Activated CD8-positive, alpha-beta T cell treated with anti-CD3 and anti-CD28 coated beads for 36 hours (primary cell): Measurements from ENCODE around the gene SIL1. TPM values are rescaled to one million over a fixed set of nuclear protein-coding genes. Genes with fewer than 3 reads are reported as not detected.
"Not testable (repeated sequence)": the region's sequence is repeated elsewhere in the genome, so short reads cannot be mapped to it uniquely, and the experiment has no call there.

Source experiments
- ATAC-seq: fragments of 200-7000 bp; cut with Tn5 transposase; one replicate; pipeline ENCODE4 v1.10.0; 2021; ENCODE audit warnings: mild to moderate bottlenecking, moderate library complexity
- CTCF ChIA-PET: fragments of 350-600 bp; sonication (Branson Sonifier 250); formaldehyde crosslinking; loops from one replicate; lab custom pipeline; 2021; ENCODE audit warnings: antibody characterized with exemption; lab: Charles Lee
- POLR2A ChIA-PET: fragments of 350-600 bp; sonication (Branson Sonifier 250); formaldehyde crosslinking; loops from one replicate; lab custom pipeline; 2021; ENCODE audit warnings: antibody characterized with exemption; lab: Charles Lee
- DNase-seq: peaks from one replicate; pipeline ENCODE4 v3.0.0-alpha.2; 2020
- H3K27ac Mint-ChIP-seq: one replicate; pipeline ENCODE4 v1.8.0; 2021; ENCODE audit warnings: mild to moderate bottlenecking, mixed read lengths
- H3K27me3 Mint-ChIP-seq: one replicate; pipeline ENCODE4 v1.8.0; 2021; ENCODE audit warnings: mixed read lengths
- H3K36me3 Mint-ChIP-seq: one replicate; pipeline ENCODE4 v1.8.0; 2021; ENCODE audit warnings: low read depth, mixed read lengths
- H3K4me1 Mint-ChIP-seq: one replicate; pipeline ENCODE4 v1.8.0; 2021; ENCODE audit warnings: low read depth, mixed read lengths
- H3K4me3 Mint-ChIP-seq: one replicate; pipeline ENCODE4 v1.8.0; 2021; ENCODE audit warnings: mild to moderate bottlenecking, moderate library complexity, mixed read lengths
- H3K9me3 Mint-ChIP-seq: one replicate; pipeline ENCODE4 v1.8.0; 2021; ENCODE audit warnings: mixed read lengths
- intact Hi-C: fragments of 100-400 bp; cut with micrococcal nuclease; formaldehyde crosslinking; loops from one replicate; pipeline ENCODE4 v1.10.0; 2022
- total RNA-seq, 2 experiments: library from RNA; stranded (reverse); gene quantifications; one replicate each; pipeline ENCODE4 v1.2.3, GENCODE V29; 2021
- TF ChIP-seq, protein P1 (sequence below): fragments of 200-600 bp; IDR thresholded peaks from one replicate; pipeline ENCODE4 v1.8.0; 2022; ENCODE audit warnings: antibody characterized with exemption, mild to moderate bottlenecking

SIL1 gene
- total RNA-seq, 2 experiments from 2014 or later: 27.6 to 32.3 TPM

DNA sequence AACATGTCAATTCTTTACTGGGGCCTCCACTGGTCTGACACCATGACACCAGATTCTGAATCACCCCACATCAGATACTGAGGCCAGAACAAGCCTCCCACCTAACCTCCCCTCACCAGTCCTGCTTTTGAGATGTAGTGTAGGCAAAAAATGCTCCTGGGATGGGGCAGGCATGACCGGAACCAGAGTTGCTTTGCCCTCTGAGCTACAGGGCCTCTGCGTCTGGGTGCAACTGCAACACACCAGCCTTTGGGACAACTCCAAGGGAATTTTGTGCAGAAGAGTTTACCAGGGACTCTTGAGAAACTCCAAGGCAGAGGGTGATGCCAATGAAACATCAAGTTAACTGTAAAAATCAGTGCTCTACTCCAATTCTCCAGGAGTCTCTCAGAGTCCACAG is 79.4 kb downstream of the SIL1 start:
- H3K27me3 Mint-ChIP-seq: no peaks in the 10 kb centered on the region
- ChIA-PET CTCF (no interaction called here), POLR2A (no interaction called here)
- H3K4me1 Mint-ChIP-seq: no peaks in the 10 kb centered on the region
- no peak for ATAC-seq
- DNase-seq: no peak
- TF ChIP-seq, protein P1, sequence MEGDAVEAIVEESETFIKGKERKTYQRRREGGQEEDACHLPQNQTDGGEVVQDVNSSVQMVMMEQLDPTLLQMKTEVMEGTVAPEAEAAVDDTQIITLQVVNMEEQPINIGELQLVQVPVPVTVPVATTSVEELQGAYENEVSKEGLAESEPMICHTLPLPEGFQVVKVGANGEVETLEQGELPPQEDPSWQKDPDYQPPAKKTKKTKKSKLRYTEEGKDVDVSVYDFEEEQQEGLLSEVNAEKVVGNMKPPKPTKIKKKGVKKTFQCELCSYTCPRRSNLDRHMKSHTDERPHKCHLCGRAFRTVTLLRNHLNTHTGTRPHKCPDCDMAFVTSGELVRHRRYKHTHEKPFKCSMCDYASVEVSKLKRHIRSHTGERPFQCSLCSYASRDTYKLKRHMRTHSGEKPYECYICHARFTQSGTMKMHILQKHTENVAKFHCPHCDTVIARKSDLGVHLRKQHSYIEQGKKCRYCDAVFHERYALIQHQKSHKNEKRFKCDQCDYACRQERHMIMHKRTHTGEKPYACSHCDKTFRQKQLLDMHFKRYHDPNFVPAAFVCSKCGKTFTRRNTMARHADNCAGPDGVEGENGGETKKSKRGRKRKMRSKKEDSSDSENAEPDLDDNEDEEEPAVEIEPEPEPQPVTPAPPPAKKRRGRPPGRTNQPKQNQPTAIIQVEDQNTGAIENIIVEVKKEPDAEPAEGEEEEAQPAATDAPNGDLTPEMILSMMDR: no peak
- H3K9me3 Mint-ChIP-seq: no peaks in the 10 kb centered on the region
- H3K4me3 Mint-ChIP-seq: no peak overlapping the region
- intact Hi-C loops: no loop called here
- H3K27ac Mint-ChIP-seq: no peak overlapping the region
- H3K36me3 Mint-ChIP-seq: peaks cover 14% of the 10 kb centered on the region

- DNase-seq (no peak), ATAC-seq (no peak)
- H3K9me3 Mint-ChIP-seq: no peaks in the 10 kb centered on the region
- peaks cover 18% of the 10 kb centered on the region for H3K36me3 Mint-ChIP-seq
- CTCF ChIA-PET: no interaction called here
- no peak overlapping the region for H3K4me3 Mint-ChIP-seq
- H3K27me3 Mint-ChIP-seq: no peaks in the 10 kb centered on the region
- H3K4me1 Mint-ChIP-seq: no peaks in the 10 kb centered on the region
- intact Hi-C loops: no loop called here
- POLR2A ChIA-PET: no interaction called here
- TF ChIP-seq, protein P1: no peak
- no peak overlapping the region for H3K27ac Mint-ChIP-seq
Observed at GRCh38 chr5:139117342-139117884, 80.8 kb downstream of the SIL1 start.

DNA sequence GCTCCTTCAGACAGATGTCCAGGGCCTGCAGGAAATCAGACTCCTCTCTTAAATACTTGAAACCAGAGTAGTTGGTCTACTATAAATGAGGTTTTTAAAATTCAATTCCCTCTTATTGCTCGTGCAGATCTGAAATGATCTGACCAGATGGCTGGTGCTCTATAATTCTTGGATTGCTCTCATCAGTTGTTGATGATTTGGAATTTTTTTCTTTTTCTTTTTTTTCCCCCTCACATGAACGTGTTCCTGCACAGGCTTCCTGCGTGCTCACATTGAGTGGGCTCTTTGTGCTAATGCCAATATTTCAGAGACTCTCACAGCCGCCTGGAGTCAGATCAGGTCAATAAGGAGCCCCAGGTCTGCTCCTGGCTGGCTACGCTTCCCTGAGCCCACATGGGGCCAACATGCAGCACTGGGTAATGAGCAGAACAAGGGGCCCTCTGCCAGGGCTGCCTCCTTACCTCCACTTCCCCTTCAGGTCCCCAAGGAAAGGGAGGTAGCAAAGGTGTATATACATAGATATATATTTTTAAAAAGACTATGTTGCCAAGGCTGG is 82.0 kb downstream of the SIL1 start:
- POLR2A ChIA-PET: no interaction called here
- intact Hi-C loops: no loop called here
- H3K4me3 Mint-ChIP-seq: no peak overlapping the region
- ATAC-seq (no peak), DNase-seq (no peak)
- TF ChIP-seq, protein P1: no peak
- no peak overlapping the region for H3K27ac Mint-ChIP-seq
- H3K4me1 Mint-ChIP-seq: no peaks in the 10 kb centered on the region
- no peaks in the 10 kb centered on the region for H3K9me3 Mint-ChIP-seq
- peaks cover 18% of the 10 kb centered on the region for H3K36me3 Mint-ChIP-seq
- CTCF ChIA-PET: no interaction called here
- H3K27me3 Mint-ChIP-seq: no peaks in the 10 kb centered on the region

DNA sequence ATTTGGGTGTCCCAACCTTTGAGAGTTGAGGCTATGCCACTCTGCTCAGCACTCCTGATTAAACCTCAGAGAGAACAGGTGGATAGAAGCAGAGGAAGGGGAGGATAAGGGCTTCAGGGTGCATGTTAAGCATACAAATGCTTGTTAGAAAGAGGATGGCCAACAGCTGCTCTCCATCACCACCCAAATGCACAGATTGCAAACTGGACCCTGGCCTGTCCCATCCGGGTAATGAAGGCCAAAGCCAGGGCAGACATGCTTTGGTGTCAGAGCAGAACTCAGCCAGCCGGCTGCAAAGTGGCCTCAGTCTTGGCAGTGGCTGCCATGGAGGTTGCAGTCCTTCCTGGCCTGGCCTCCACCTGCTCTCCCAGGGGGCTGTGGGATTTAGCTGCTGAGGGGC is 84.3 kb downstream of the SIL1 start:
- ChIA-PET POLR2A (no interaction called here), CTCF (no interaction called here)
- DNase-seq (no peak), ATAC-seq (no peak)
- no peak overlapping the region for H3K4me3 Mint-ChIP-seq
- TF ChIP-seq, protein P1: no peak
- no peak overlapping the region for H3K27ac Mint-ChIP-seq
- peaks cover 12% of the 10 kb centered on the region for H3K36me3 Mint-ChIP-seq
- H3K4me1 Mint-ChIP-seq: no peaks in the 10 kb centered on the region
- intact Hi-C loops: loop anchor here (1.0 kb wide), 1 partner anchor 17 kb away; no protein-coding TSS in a partner anchor
- no peaks in the 10 kb centered on the region for H3K27me3 Mint-ChIP-seq
- no peaks in the 10 kb centered on the region for H3K9me3 Mint-ChIP-seq

DNA sequence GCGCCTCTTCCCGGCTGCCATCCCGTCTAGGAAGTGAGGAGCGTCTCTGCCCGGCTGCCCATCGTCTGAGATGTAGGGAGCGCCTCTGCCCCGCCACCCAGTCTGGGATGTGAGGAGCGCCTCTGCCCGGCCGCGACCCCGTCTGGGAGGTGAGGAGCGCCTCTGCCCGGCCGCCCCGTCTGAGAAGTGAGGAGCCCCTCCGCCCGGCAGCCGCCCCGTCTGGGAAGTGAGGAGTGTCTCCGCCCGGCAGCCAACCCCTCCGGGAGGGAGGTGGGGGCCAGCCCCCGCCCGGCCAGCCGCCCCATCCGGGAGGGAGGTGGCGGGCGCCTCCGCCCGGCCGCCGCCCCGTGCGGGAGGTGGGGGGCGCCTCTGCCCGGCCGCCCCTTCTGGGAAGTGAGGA is 85.8 kb downstream of the SIL1 start:
- DNase-seq, ATAC-seq, CTCF ChIA-PET, H3K27ac Mint-ChIP-seq, H3K4me3 Mint-ChIP-seq, POLR2A ChIA-PET, intact Hi-C loops, H3K36me3 Mint-ChIP-seq, H3K4me1 Mint-ChIP-seq, H3K27me3 Mint-ChIP-seq, H3K9me3 Mint-ChIP-seq: not testable (repeated sequence)
